Smooth muscle cell (in vitro differentiated cells): ENCODE measurements around the gene UACA. TPM values are rescaled to one million over a fixed set of nuclear protein-coding genes. Genes with fewer than 3 reads are reported as not detected.

Experiments used
- DNase-seq: peaks from one replicate; lab custom pipeline; 2025; ENCODE audit not compliant: unreplicated experiment; lab: John Stamatoyannopoulos, UW
- H2AFZ ChIP-seq: fragments of 200-600 bp; sonication (generic); 2 replicates; pipeline ENCODE4 v1.6.0; 2016; ENCODE audit warnings: antibody characterized with exemption, low read depth, mild to moderate bottlenecking
- H3F3A ChIP-seq: fragments of 200-600 bp; sonication (generic); 2 replicates; pipeline ENCODE4 v1.6.0; 2017; ENCODE audit warnings: antibody characterized with exemption, low read depth
- H3K27ac ChIP-seq: fragments of 200-600 bp; sonication (generic); 2 replicates; pipeline ENCODE4 v1.5.1; 2016; ENCODE audit warnings: low read depth, mild to moderate bottlenecking
- H3K27me3 ChIP-seq: fragments of 200-600 bp; sonication (generic); 2 replicates; pipeline ENCODE4 v1.6.1; 2016; ENCODE audit warnings: low read depth, mild to moderate bottlenecking
- H3K36me3 ChIP-seq: fragments of 200-600 bp; sonication (generic); 2 replicates; pipeline ENCODE4 v1.5.1; 2016; ENCODE audit warnings: low read depth
- H3K4me1 ChIP-seq: fragments of 200-600 bp; sonication (generic); 2 replicates; pipeline ENCODE4 v1.5.1; 2016; ENCODE audit warnings: low read depth
- H3K4me2 ChIP-seq: fragments of 200-600 bp; sonication (generic); 2 replicates; pipeline ENCODE4 v1.6.0; 2016; ENCODE audit warnings: mild to moderate bottlenecking
- H3K4me3 ChIP-seq: fragments of 200-600 bp; sonication (generic); 2 replicates; pipeline ENCODE4 v1.5.1; 2016; ENCODE audit warnings: mild to moderate bottlenecking
- H3K79me2 ChIP-seq: fragments of 200-600 bp; sonication (generic); 2 replicates; pipeline ENCODE4 v1.6.0; 2016; ENCODE audit warnings: low read depth, mild to moderate bottlenecking
- H3K9ac ChIP-seq: fragments of 200-600 bp; sonication (generic); 2 replicates; pipeline ENCODE4 v1.6.0; 2016; ENCODE audit warnings: low read depth
- H3K9me3 ChIP-seq: fragments of 200-600 bp; sonication (generic); replicated peaks from 2 replicates; pipeline ENCODE4 v1.5.1; 2016; ENCODE audit warnings: low read depth
- H4K20me1 ChIP-seq: fragments of 200-600 bp; sonication (generic); 2 replicates; pipeline ENCODE4 v1.6.0; 2016; ENCODE audit warnings: low read depth
- CTCF ChIP-seq: fragments of 200-600 bp; sonication (generic); IDR thresholded peaks from 2 replicates; pipeline ENCODE4 v1.5.1; 2017; ENCODE audit warnings: borderline replicate concordance, mild to moderate bottlenecking, antibody characterized with exemption; ENCODE audit not compliant: insufficient read depth, poor library complexity, severe bottlenecking
- WGBS: methylation state at CpG from one replicate; pipeline ENCODE4 v1.1.7; 2016; ENCODE audit warnings: low lambda C conversion rate; 5-methylcytosine and 5-hydroxymethylcytosine counted together
- polyA plus RNA-seq: library from polyadenylated mRNA; unstranded; fragments of >200 nt; fragmentation: Nextera tagmentation; extraction: Ambion mirVana; gene quantifications from 2 replicates; pipeline ENCODE4 v1.2.1, GENCODE V29; 2016
- total RNA-seq: library from RNA; depleted of rRNA; stranded (reverse); fragments of >200 nt; gene quantifications from 2 replicates; pipeline ENCODE4 v1.2.3, GENCODE V29; 2014

The UACA gene
- total and polyA plus RNA-seq, 2 experiments from 2014 or later = 109 to 153 TPM

- Histone ChIP-seq H3K36me3 (no peaks in the 10 kb centered on the region), H3K4me1 (peaks cover 17% of the 10 kb centered on the region), H3K79me2 (peaks cover 54% of the 10 kb centered on the region), H3K9ac (no peak overlapping the region), H2AFZ (no peak overlapping the region), H3F3A (peaks cover 13% of the 10 kb centered on the region), H4K20me1 (peaks cover 42% of the 10 kb centered on the region), H3K27me3 (no peaks in the 10 kb centered on the region), H3K4me3 (no peak overlapping the region), H3K4me2 (no peak overlapping the region), H3K27ac (no peak overlapping the region), H3K9me3 (no peaks in the 10 kb centered on the region)
- WGBS = 97% methylated on average over 5 of the region's 5 CpGs
- DNase-seq = no peak
- TF ChIP-seq CTCF = no peak
Observed at GRCh38 chr15:70729164-70729563, 34.2 kb downstream of the UACA start.

GRCh38 chr15:70726753-70727152 is 36.6 kb downstream of the UACA start:
- H3K4me2 ChIP-seq = peak overlapping the region; percentile 72
- H3K4me3 ChIP-seq = peak overlapping the region; percentile 3
- no peak for TF ChIP-seq CTCF
- H2AFZ ChIP-seq = no peak overlapping the region
- H3K4me1 ChIP-seq = peaks cover 17% of the 10 kb centered on the region
- H3K27me3 ChIP-seq = no peaks in the 10 kb centered on the region
- DNase-seq = no peak
- no peaks in the 10 kb centered on the region for H3K36me3 ChIP-seq
- WGBS = 29% methylated on average over 1 of the region's 1 CpG
- peak overlapping the region; percentile 75 for H3K27ac ChIP-seq
- peak overlapping the region; percentile 5 for H3K9ac ChIP-seq
- peaks cover 78% of the 10 kb centered on the region for H3K79me2 ChIP-seq
- peaks cover 13% of the 10 kb centered on the region for H3F3A ChIP-seq
- H4K20me1 ChIP-seq = peaks cover 57% of the 10 kb centered on the region
- H3K9me3 ChIP-seq = no peaks in the 10 kb centered on the region

- H2AFZ ChIP-seq = no peak overlapping the region
- H3K4me3 ChIP-seq = no peak overlapping the region
- H3K4me2 ChIP-seq = no peak overlapping the region
- H3K27me3 ChIP-seq = no peaks in the 10 kb centered on the region
- H3K36me3 ChIP-seq = no peaks in the 10 kb centered on the region
- H3F3A ChIP-seq = peaks cover 13% of the 10 kb centered on the region
- peaks cover 99% of the 10 kb centered on the region for H3K79me2 ChIP-seq
- 93% methylated on average over 2 of the region's 2 CpGs for WGBS
- no peak overlapping the region for H3K9ac ChIP-seq
- TF ChIP-seq CTCF = no peak
- peaks cover 52% of the 10 kb centered on the region for H4K20me1 ChIP-seq
- H3K4me1 ChIP-seq = peaks cover 17% of the 10 kb centered on the region
- DNase-seq = no peak
- no peaks in the 10 kb centered on the region for H3K9me3 ChIP-seq
- H3K27ac ChIP-seq = peak overlapping the region; percentile 19
Observed at GRCh38 chr15:70723927-70724326, 39.4 kb downstream of the UACA start.

- Histone ChIP-seq H3F3A (peaks cover 13% of the 10 kb centered on the region), H3K4me1 (peaks cover 17% of the 10 kb centered on the region), H3K27ac (no peak overlapping the region), H4K20me1 (peaks cover 45% of the 10 kb centered on the region), H3K27me3 (no peaks in the 10 kb centered on the region), H2AFZ (no peak overlapping the region), H3K9me3 (no peaks in the 10 kb centered on the region), H3K9ac (no peak overlapping the region), H3K79me2 (peaks cover 97% of the 10 kb centered on the region), H3K36me3 (no peaks in the 10 kb centered on the region), H3K4me2 (no peak overlapping the region), H3K4me3 (no peak overlapping the region)
- TF ChIP-seq CTCF = no peak
- DNase-seq = no peak
- 98% methylated on average over 5 of the region's 5 CpGs for WGBS
Observed at GRCh38 chr15:70723122-70723422, 40.3 kb downstream of the UACA start.
